Measurements from ENCODE around the gene FNIP2.
A peak's percentile ranks its signal among the peaks of the same experiment; 100 is the strongest.
"Not testable (repeated sequence)": the region's sequence is repeated elsewhere in the genome, so short reads cannot be mapped to it uniquely, and the experiment has no call there.

The FNIP2 gene

GRCh38 chr4:158768555-158769174 lies at the start of gene FNIP2:
FNIP2 (plus strand) TSS chr4:158769026; CDS start chr4:158769213, 187 bp downstream.
- peak; percentile 86 for DNase-seq

- no peak for DNase-seq
Observed at GRCh38 chr4:158721680-158722079, 47.1 kb upstream of the FNIP2 start.

- DNase-seq, result peak; percentile 44
Observed at GRCh38 chr4:158722291-158722916, 46.4 kb upstream of the FNIP2 start.

DNA sequence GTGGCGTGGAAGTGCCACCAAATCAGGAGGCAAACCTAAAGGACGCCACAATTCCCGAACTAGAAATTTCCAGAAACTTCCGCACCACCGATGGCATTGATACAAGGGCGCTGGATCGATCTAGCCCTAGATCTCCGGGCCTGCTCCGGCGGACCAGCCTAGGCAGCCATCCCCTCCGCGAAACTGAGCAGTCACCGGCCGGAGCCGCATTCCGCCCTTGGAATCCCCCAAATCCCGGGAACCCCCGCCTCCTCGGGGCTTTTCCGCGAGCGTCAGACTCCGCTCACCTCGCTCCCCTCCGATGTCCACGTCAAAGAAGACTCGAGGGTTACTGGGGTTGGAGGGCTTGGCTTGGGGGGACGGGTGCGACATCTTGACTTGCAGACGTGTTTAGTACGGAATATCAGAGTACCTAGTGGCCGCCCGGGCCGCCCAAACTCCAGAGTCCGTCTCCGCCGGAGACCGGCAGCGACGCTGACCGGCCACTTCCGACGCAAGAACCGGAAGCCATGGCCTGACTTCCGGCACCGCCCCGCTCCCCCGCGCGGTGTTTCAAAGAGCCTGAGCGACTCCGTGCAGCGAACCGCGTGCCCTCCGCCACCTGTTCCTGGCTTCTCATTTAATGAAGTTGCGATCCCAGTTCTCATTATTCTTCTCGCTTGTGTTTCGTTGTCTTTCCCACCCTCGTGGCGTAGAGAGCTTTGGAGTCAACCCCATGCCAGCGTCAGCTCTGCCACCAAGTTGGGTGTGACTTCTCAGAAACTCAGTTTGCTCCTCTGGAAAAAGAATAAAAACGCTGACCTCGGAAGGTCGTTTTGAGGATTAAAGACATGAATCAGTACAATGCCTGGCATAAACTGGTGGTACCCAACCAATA lies 45.7 kb upstream of the FNIP2 start, which contains the start of gene PPID:
PPID (minus strand) TSS at position 480 of the 877 bp plus-strand sequence; CDS start at position 372, 108 bp downstream.
- peak; percentile 86 for DNase-seq

GRCh38 chr4:158724637-158725036 lies 44.2 kb upstream of the FNIP2 start:
- no peak for DNase-seq

- DNase-seq, result no peak
Observed at GRCh38 chr4:158726633-158727032, 42.2 kb upstream of the FNIP2 start.

- no peak for DNase-seq
Observed at GRCh38 chr4:158728236-158728635, 40.6 kb upstream of the FNIP2 start.

GRCh38 chr4:158729716-158730559 lies 38.9 kb upstream of the FNIP2 start:
- peak; percentile 82 for DNase-seq

GRCh38 chr4:158738866-158739265 lies 30.0 kb upstream of the FNIP2 start:
- DNase-seq, result no peak

DNA sequence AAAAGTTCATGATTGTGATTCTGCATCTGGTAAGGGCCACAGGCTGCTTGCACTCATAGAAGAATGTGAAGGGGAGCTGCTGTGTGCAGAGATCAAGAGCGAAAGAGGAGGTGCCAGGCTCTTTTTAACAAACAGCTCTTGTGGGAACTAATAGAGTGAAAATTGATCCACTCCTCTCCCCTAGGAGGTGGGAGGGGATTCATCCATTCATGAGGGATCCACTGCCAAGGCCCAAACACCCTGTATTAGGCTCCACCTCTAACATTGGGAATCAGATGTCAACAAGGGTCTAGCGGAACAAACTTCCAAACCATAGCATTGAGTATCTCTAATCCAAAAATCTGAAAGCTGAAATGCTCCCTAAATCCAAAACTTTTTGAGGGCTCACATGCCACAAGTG lies 29.2 kb upstream of the FNIP2 start:
- no peak for DNase-seq

GRCh38 chr4:158741326-158742021 lies 27.4 kb upstream of the FNIP2 start:
- DNase-seq, result no peak

DNA sequence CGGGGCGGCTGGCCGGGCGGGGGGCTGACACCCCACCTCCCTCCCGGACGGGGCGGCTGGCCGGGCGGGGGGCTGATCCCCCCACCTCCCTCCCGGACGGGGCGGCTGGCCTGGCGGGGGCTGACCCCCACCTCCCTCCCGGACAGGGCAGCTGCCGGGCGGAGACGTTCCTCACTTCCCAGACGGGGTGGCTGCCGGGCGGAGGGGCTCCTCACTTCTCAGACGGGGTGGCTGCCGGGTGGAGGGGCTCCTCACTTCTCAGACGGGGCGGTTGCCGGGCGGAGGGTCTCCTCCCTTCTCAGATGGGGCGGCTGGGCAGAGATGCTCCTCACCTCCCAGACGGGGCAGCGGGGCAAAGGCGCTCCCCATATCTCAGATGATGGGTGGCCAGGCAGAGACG lies 22.3 kb upstream of the FNIP2 start:
- not testable (repeated sequence) for DNase-seq

- DNase-seq, result no peak
Observed at GRCh38 chr4:158750379-158750778, 18.4 kb upstream of the FNIP2 start.

DNA sequence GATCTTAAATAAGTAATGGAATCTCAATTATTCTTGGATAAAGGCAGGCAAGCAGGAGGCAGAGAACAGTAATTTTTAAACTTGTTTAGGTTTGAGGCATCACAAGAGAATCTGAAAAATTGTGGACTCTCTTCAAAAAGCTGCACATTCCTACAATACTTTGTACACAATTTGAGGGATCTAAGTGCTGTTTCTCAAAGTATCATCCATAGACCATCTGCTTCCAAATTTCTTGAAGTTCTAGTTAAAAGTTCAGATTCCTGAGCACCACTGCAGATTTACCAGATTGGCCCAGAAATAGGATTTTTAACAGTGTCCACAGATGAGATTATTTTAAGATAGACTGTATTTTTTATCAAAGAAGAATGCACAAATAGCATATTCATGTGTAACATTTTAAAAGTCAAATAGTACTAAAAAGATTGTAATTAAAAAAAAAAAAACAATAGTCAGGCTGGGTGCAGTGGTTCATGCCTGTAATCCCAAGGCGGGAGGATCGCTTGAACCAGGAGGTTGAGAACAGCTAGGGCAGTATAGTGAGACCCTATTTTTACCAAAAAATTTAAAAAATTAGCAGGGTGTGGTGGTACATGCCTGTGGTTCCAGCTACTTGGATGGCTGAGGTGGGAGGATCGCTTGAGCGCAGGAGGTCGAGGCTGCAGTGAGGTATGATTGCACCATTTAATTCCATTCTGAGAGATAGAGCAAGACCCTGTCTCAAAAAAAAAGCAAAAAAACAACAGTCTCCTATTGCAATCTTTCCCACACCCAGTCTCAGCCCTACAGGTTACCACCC lies 14.2 kb upstream of the FNIP2 start:
- no peak for DNase-seq

DNA sequence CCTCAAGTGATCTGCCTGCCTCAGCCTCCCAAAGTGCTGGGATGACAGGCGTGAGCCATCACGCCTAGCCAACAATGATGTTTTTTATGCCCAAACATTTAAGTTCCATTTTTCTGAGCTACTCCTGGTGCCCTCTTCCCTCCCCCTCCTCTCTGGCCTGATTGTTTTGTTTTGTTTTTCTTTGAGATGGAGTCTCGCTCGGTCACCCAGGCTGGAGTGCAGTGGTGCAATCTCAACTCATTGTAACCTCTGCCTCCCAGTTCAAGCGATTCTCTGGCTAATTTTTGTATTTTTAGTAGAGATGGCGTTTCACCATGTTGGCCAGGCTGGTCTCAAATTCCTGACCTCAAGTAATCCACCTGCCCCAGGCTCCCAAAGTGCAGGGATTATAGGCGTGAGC lies 13.0 kb upstream of the FNIP2 start:
- DNase-seq, result not testable (repeated sequence)

- no peak for DNase-seq
Observed at GRCh38 chr4:158756588-158756987, 12.2 kb upstream of the FNIP2 start.

DNA sequence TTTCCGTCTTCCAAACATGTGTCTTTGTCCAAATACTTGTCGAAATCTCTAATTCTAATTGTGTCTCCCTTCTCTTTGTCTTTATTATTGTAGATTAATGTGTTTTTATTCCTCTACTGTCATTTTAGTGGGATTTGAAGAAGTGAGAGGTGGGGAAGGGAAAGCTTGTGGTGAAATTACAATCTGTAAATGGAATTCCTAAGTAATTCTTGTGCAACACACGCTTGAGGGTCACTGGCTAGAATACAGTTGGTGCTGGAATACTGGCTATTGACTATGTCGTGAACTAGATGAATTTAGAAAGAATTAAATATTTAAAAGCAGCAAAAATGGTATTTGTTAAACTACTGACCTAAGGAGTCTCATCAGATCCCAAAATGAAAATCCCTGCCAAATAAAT lies 10.7 kb upstream of the FNIP2 start:
- DNase-seq, result no peak

GRCh38 chr4:158758703-158759102 lies 10.1 kb upstream of the FNIP2 start:
- no peak for DNase-seq

DNA sequence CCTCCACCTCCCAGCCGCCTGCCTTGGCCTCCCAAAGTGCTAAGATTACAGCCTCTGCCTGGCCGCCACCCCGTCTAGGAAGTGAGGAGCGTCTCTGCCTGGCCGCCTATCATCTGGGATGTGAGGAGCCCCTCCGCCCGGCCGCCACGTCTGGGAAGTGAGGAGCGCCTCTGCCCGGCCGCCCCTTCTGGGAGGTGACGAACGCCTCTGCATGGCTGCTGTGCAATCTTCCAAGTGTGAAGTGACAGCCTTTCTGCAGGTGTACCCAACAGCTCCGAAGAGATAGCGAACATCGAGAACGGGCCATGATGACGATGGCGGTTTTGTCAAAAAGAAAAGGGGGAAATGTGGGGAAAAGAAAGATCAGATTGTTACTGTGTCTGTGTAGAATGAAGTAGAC lies 9.3 kb upstream of the FNIP2 start:
- not testable (repeated sequence) for DNase-seq

DNA sequence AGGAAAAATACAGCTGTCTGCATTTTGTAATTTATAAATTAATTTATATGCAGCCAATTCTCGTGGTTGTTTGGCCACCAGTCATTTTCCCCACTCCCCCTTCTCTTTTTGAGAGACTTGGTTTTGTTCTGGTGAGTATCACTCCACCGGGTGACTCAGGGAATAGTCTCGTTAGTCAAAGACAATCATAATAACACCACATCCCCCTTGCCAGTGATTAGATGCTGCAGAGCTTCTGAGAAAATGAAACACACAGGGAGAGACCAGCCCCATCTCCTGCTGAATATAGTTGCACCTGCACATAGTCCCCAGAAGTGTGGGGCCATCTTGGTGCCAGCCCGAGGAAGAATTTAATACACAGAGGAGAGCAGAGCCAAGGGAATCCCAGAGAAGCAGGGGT lies 8.0 kb upstream of the FNIP2 start:
- no peak for DNase-seq

DNA sequence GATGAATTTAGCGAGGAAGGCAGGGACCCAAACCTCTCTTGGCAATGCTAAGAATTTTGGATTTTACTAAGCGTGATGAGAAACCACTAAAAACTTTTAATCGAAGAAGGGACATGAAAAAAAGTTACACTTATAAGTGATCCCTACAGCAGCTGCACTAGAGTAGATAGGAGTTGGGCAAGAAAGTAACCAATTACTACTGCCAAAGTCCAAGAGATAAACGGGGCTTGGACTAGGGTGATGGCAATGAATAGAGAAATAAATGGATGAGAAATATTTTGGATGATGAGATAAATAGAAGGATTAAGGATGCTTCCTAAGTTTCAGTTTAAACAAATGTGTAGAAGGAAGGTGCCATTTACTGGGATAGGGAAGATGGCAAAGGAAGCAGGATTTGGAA lies 6.3 kb upstream of the FNIP2 start:
- no peak for DNase-seq

Data from midbrain (tissue), 1 donor.